ENCODE results near the gene FCHSD2.
"Not testable (repeated sequence)": the region's sequence is repeated elsewhere in the genome, so short reads cannot be mapped to it uniquely, and the experiment has no call there.

Gene FCHSD2

DNA sequence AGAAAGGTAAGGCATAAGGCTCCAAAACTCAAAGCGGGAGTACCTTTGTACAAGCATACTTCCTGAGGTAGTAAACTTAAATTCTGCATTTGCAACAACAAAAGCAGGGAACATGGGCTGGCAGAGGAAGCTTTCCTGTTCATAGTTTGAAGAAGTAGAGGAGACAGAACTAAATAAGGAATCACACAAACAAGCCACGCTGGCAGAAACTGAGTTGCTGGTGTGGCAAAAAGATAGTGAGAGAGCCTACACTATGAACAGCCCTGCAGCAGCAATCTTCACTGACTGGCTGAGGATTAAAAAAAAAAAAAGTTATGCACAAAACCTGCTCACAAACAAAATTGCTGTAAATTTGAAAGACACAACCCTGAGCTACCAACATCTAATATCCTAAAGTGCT is 46.5 kb downstream of the FCHSD2 start:
- TF ChIP-seq ZNF274 (IDR thresholded peaks at IDR 0.05; ENCODE audit: low read depth, low read length) = no peak
- no peak overlapping the region for H3K4me3 ChIP-seq (ENCODE audit: low read length)

DNA sequence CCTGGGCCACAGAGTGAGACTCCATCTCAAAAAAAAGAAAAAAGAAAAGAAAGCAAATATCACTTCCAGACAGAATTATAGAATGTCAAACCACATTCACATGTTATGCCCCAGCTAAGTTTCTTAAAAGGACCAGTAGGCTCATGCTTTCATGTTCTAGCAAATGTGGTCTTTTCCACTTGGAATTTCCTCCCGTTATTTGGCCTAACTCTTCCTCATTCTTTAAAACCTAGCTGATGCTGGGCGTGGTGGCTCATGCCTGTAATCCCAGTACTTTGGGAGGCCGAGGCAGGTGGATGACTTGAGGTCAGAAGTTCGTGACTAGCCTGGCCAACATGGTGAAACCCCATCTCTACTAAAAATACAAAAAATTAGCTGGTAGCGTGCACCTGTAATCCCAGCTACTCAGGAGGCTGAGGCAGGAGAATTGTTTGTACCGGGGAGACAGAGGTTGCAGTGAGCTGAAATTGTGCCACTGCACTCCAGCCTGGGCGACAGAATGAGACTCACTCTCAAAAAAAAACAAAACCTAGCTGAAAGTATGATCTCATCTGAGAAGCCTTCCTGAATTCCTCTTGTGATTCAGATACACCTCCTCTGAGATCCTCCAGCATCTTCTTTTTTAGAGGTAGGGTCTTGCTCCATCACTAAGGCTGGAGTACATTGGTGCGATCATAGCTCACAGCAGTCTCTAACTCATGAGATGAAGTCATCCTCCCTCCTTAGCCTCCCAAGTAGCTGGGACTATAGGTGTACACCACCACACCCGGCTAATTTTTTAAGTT is 50.4 kb downstream of the FCHSD2 start:
- H3K4me3 ChIP-seq (ENCODE audit: low read length) = no peak overlapping the region
- no peak for TF ChIP-seq ZNF274 (IDR thresholded peaks at IDR 0.05; ENCODE audit: low read depth, low read length)

DNA sequence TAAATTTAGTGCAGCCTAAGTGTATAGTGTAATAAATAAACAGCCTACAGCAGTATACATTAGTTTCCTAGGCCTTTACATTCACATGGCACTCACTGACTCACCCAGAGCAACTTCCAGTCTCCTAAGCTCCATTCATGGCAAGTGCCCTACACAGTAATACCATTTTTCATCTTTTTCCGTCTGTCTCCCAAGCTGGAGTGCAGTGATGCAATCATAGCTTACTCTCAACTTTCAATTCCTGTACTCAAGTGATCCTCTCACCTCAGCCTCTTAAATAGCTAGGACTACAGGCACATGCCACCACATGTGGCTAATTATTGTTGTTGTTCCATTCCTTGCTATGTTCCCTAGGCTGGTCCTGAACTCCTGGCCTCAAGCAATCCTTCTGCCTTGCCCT is 54.4 kb downstream of the FCHSD2 start:
- H3K4me3 ChIP-seq (ENCODE audit: low read length) = peak overlapping the region; percentile 7; the same call in 1 of the 2 replicates
- TF ChIP-seq ZNF274 (IDR thresholded peaks at IDR 0.05; ENCODE audit: low read depth, low read length) = no peak

DNA sequence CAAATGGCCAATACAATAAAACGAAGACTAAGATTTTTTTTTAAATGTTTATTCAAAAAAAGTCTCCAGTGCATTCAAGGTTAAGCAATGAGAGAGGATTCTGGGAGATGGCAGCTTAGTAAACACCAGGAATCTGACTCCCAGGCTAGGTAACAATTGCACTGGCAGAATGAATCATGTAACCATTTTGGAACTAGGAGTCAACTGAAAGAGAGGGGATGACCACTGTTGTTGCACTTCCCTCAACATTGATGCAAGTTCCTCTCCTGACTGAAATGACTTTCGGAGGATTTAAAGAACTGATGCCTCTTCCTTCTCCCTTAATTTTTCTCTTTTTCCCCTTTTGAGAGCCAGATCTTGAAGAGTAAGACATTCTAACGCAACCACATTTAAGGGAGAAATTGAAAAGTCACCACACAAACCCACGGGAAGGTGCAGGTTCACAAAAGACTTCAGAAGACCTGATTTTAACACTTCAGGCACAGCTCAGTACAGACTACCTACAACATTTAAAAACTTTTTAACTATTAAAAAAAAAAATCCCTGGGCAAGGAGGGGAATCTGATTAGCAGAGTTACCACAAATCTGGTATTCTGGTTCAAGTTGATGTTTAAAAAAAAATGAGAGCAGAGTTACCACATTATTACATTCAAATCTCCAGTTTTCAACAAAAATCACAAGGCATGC is 56.8 kb downstream of the FCHSD2 start:
- no peak for TF ChIP-seq ZNF274 (IDR thresholded peaks at IDR 0.05; ENCODE audit: low read depth, low read length)
- no peak overlapping the region for H3K4me3 ChIP-seq (ENCODE audit: low read length)

DNA sequence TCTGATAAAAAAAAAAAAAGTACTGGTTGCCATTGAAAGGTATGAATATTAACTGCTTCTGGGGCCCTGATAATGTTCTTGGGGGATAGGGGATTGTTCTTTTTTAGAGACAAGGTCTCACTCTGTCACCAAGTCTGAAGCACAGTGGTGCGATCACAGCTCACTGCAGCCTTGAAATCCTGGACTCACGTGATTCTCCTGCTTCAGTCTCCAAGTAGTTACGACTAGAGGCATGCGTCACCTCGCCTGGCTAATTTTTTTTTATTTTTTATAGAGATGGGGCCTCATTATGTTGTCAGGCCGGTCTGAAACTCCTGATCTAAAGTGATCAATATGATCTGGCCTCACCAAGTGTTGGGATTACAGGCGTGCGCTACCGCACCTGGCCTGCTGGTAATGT is 63.5 kb downstream of the FCHSD2 start:
- no peak overlapping the region for H3K4me3 ChIP-seq (ENCODE audit: low read length)
- no peak for TF ChIP-seq ZNF274 (IDR thresholded peaks at IDR 0.05; ENCODE audit: low read depth, low read length)

DNA sequence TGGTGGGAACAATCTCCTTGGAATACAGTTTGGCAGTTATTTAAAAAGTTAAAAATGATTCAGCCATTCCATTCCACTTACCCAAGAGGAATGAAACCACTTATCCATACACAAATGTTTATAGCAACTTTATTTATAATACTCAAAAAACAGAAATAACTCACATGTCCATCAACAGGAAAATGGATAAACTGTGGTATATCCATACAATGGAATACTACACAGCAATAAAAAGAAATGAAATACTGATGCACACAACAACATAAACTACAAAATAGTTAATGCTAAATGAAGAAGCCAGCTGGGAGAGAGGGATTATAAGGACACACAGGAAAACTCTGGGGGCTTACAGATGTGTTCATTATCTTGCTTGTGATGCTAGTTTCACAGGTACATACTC is 64.7 kb downstream of the FCHSD2 start:
- no peak overlapping the region for H3K4me3 ChIP-seq (ENCODE audit: low read length)
- TF ChIP-seq ZNF274 (IDR thresholded peaks at IDR 0.05; ENCODE audit: low read depth, low read length) = no peak

DNA sequence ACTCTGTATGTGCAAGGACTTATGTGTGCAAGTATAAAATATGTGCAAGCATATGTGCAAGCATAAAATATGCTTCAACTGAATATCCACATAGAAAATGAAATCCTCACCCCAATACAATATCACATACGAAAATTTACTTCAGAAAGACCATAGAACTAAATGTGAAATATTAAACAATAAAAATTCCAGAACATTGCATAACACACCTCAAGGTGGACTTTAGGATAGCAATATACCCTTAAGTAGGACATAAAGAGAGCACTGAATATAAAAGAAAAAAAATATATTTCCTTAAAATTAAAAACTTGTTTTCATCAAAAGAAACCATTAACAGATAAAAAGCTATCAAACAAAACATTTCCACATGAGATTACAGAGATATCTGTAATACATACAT is 67.8 kb downstream of the FCHSD2 start:
- no peak for TF ChIP-seq ZNF274 (IDR thresholded peaks at IDR 0.05; ENCODE audit: low read depth, low read length)
- H3K4me3 ChIP-seq (ENCODE audit: low read length) = no peak overlapping the region

DNA sequence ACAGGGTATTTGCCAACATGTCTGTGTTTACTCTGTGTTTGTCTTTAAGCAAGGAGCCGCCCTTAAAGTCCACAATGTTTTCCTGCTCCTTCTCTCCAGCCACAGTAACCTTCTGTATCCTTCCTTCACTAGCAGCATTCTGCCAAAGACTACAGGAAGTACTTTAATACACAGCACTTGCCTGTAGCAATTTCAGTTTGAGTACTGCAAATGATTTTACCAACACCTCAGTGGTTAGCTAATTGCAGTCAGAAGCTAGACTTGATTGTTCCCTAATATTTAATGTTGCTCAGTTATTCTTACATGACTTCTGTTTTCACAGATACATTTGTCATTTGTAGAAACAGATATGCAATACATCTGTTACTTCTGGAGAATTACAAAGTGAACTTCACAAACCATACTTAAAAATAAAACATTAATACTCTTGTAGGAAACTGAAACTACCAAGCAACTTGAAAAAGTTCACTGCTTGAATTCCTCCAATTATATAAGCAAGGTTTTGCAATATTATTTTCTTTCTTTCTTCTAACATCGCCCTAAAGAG is 69.1 kb downstream of the FCHSD2 start:
- no peak for TF ChIP-seq ZNF274 (IDR thresholded peaks at IDR 0.05; ENCODE audit: low read depth, low read length)
- peak overlapping the region; percentile 31; the same call in 1 of the 2 replicates for H3K4me3 ChIP-seq (ENCODE audit: low read length)

DNA sequence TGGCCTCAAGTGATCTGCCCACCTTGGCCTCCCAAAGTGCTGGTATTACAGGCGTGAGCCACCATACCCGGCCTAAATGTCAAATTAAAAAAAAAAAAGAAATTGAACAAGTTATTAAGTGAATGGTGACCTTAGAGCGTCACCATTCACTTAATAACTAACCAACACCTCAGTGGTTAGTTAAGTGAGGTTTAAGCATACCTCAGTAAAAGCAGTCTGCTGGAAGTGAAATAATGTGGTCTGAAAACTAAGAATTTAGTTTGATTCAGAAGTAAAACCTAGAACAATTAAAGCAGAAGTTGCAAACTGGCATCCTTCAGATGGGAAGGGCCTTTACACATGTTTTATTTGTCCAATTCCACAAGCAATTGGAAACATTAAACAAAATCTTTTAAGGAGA is 71.5 kb downstream of the FCHSD2 start:
- H3K4me3 ChIP-seq (ENCODE audit: low read length) = no peak overlapping the region
- no peak for TF ChIP-seq ZNF274 (IDR thresholded peaks at IDR 0.05; ENCODE audit: low read depth, low read length)

DNA sequence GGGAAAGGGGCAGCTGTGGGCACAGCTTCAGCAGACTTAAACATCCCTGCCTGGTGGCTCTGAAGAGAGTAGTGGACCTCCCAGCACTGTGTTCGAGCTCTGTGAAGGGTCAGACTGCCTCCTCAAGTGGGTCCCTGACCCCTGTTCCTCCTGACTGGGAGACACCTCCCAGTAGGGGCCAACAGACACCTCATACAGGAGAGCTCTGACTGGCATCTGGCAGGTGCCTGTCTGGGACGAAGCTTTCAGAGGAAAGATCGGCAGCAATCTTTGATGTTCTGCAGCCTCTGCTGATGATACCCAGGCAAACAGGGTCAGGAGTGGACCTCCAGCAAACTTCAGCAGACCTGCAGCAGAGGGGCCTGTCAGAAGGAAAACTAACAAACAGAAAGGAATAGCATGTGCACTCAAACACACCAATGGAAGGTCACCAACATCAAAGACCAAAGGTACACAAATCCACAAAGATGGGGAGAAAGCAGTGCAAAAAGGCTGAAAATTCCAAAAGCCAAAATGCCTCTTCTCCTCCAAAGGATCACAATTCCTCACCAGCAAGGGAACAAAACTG is 80.2 kb downstream of the FCHSD2 start:
- H3K4me3 ChIP-seq (ENCODE audit: low read length) = not testable (repeated sequence)

DNA sequence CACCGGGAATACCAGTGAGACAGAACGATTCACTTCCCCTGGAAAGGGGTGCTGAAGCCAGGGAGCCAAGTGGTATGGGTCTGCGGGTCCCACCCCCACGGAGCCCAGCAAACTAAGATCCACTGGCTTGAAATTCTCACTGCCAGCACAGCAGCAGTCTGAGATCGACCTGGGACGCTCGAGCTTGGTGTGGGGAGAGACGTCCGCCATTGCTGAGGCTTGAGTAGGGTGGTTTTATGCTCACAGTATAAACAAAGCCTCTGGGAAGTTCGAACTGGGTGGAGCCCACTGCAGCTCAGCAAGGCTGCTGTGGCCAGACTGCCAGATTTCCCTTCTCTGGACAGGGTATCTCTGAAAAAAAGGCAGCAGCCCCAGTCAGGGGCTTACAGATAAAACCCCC is 80.7 kb downstream of the FCHSD2 start:
- H3K4me3 ChIP-seq (ENCODE audit: low read length) = not testable (repeated sequence)

DNA sequence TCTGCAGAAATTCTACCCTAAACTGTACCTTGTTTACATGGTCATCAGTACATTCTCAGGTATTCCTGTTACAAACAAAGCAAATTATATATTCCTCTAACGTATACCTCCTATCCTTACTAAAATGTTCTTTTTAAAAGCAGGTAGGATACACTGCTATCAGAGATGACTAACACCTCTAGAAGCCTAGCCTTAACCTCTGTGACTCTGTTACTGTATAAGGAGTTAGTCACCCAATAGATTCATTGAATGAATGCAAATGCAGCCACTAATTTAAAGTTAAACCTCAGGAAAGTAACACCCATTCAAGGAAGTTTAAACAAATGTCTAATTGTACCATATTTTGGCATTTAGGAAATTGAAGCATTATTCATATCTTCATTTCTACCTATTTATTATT is 82.2 kb downstream of the FCHSD2 start:
- no peak overlapping the region for H3K4me3 ChIP-seq (ENCODE audit: low read length)
- TF ChIP-seq ZNF274 (IDR thresholded peaks at IDR 0.05; ENCODE audit: low read depth, low read length) = no peak

DNA sequence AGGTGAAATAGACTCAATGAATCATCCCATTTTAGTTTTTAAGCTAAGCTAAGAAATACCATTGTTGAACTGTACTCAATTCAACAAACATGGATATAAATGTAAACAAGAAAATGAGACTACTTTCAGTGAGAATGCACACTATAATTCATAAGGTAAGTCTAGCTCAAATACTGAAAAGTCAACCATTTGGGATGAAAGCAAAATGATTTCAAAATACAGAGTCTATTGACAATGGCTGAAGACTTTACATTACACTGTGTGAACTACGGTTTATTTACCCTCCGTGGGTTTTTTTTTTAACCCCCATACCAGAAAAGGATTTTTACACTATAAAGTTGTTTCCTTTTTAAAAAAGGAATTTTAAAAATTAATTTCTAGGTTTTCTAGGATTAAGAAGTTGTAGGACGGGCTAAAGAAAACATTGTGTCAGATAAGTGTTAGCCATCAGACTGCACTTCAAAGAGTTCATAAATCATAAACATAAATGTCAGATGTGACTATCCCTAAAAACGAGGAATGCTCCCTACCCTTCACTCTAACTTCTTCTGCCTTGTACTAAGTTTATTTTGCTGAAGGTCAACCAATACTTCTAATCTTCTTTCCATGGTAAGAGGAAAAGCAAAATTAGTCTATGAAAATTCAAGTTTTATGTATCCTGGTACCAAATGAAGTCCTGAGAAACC is 83.0 kb downstream of the FCHSD2 start:
- TF ChIP-seq ZNF274 (IDR thresholded peaks at IDR 0.05; ENCODE audit: low read depth, low read length) = no peak
- H3K4me3 ChIP-seq (ENCODE audit: low read length) = no peak overlapping the region

DNA sequence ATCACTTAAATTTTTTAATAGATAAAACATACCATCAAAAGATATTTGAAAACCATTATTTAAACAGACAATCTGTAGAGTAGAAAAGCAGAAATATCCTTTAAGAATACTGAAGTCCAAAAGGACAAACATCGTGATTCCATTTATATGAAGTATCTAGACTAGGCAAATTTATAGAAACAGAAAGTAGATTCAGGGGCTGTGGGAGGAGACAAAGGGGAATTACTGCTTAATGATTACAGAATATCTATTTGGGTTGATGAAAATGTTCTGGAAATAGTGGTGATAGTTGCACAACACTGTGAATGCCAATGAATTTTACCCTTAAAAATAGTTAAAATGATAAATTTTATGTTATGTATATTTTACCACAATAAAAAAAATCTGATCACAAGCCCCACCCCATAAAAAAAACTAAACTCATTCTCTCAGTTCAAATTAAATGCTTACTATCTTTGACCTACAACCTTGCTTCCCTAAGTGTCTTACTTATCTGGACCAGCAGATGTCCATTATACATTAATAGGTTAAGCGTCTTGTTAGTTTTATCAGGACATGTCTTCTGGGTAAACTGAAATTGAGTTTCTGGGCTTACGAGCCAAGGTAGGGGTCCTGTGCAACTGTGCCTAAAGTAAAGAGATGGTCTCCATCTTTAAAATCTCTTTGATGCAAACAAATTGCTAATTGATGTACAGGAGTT is 86.3 kb downstream of the FCHSD2 start:
- no peak overlapping the region for H3K4me3 ChIP-seq (ENCODE audit: low read length)
- TF ChIP-seq ZNF274 (IDR thresholded peaks at IDR 0.05; ENCODE audit: low read depth, low read length) = no peak
